Duodenal mucosa (tissue), 2 donors: ENCODE results near the gene FAM9A.
"Not testable (repeated sequence)": the region's sequence is repeated elsewhere in the genome, so short reads cannot be mapped to it uniquely, and the experiment has no call there.

Source experiments
- H3K27ac ChIP-seq: one replicate; pipeline ENCODE4 v1.7.0; 2013; ENCODE audit warnings: low read depth, low read length
- H3K27me3 ChIP-seq, 2 donors: one replicate each; pipeline ENCODE4 v1.7.0; 2013; ENCODE audit warnings: low read length in 2 of 2, control low read depth in 1 of 2; ENCODE audit not compliant: insufficient read depth in 2 of 2, control insufficient read depth in 1 of 2
- H3K36me3 ChIP-seq, 2 donors: one replicate each; pipeline ENCODE4 v1.7.0; 2013; ENCODE audit warnings: low read length in 2 of 2, control low read depth in 1 of 2; ENCODE audit not compliant: insufficient read depth in 2 of 2, control insufficient read depth in 1 of 2
- H3K4me1 ChIP-seq, 2 donors: one replicate each; pipeline ENCODE4 v1.7.0; 2013; ENCODE audit warnings: low read length in 2 of 2, control low read depth in 1 of 2; ENCODE audit not compliant: insufficient read depth in 2 of 2, control insufficient read depth in 1 of 2
- H3K4me3 ChIP-seq, 2 donors: one replicate each; pipeline ENCODE4 v1.7.0; 2013; ENCODE audit warnings: low read length in 2 of 2, low read depth in 1 of 2
- H3K9ac ChIP-seq, 2 donors: one replicate each; pipeline ENCODE4 v1.7.0; 2013; ENCODE audit warnings: low read length in 2 of 2, low read depth in 1 of 2
- H3K9me3 ChIP-seq, 2 donors: one replicate each; pipeline ENCODE4 v1.7.0; 2013; ENCODE audit warnings: low read length in 2 of 2, control low read depth in 1 of 2; ENCODE audit not compliant: control insufficient read depth in 1 of 2

The FAM9A gene

DNA sequence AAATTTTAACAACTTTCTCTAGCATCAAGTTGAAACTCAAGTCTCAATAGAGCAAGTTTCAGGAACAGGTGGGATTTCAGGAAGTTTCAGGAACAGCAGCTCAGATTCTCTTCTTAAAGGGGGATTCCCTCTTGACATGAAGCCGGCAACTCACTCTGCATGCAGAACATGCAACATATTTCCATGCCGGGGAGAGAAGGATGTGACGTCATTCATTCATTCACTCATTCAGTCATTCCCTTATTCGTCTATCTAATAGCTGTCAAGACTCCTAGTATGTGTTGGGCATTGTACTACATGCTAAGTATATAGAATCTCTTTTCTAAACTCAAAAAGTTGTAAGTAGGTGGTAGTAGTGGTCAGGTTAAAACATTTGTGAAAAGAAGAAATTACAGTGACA, 4.8 kb upstream of the FAM9A start:
- H3K27me3 ChIP-seq = no peaks in the 10 kb centered on the region
- no peak overlapping the region for H3K9ac ChIP-seq
- H3K27ac ChIP-seq = no peak overlapping the region
- H3K9me3 ChIP-seq = no peaks in the 10 kb centered on the region
- no peaks in the 10 kb centered on the region for H3K36me3 ChIP-seq
- H3K4me1 ChIP-seq = no peaks in the 10 kb centered on the region
- no peak overlapping the region for H3K4me3 ChIP-seq

DNA sequence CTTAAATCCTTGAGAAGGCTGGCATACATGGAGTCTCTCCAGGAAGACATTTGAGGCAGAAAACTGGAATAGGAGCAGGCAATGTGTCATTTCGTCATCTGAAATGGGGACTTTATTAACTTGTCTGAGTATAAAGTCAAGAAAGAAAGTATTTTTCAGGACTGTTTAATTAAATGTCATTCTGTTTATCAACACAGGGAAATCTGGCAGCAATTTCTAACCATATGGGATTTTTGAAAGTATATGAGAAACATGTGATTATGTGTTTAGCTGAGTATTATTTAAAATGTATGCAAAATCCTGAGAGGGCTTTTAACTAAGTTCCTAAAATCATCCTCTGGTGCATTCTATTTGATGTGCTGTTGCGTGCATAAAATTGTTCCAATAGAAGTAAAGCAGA, 3.9 kb upstream of the FAM9A start:
- H3K27ac ChIP-seq = no peak overlapping the region
- no peak overlapping the region for H3K4me3 ChIP-seq
- H3K36me3 ChIP-seq = no peaks in the 10 kb centered on the region
- H3K9me3 ChIP-seq = no peaks in the 10 kb centered on the region
- H3K27me3 ChIP-seq = no peaks in the 10 kb centered on the region
- no peaks in the 10 kb centered on the region for H3K4me1 ChIP-seq
- H3K9ac ChIP-seq = no peak overlapping the region

DNA sequence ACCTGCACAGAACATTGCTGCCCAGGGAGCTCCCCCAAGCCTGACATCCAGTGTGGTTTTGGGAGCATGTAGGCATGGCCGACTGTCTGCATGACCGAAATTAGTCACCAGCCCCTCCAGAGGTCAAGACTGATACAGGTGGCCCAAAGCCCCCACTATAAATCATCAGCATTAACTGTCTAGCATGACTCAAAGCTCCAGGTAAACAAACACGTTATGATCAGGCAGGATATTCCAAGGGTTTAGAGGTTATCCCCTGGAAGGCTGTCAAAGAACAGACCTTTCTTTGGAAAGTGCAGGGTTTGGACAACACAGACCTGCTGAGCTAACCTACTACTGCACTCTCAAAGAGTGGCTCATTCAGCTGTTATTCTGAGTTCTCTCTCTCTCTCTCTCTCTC, 2.1 kb upstream of the FAM9A start:
- no peak overlapping the region for H3K4me3 ChIP-seq
- no peaks in the 10 kb centered on the region for H3K9me3 ChIP-seq
- H3K4me1 ChIP-seq = no peaks in the 10 kb centered on the region
- H3K36me3 ChIP-seq = no peaks in the 10 kb centered on the region
- no peak overlapping the region for H3K27ac ChIP-seq
- no peak overlapping the region for H3K9ac ChIP-seq
- no peaks in the 10 kb centered on the region for H3K27me3 ChIP-seq

DNA sequence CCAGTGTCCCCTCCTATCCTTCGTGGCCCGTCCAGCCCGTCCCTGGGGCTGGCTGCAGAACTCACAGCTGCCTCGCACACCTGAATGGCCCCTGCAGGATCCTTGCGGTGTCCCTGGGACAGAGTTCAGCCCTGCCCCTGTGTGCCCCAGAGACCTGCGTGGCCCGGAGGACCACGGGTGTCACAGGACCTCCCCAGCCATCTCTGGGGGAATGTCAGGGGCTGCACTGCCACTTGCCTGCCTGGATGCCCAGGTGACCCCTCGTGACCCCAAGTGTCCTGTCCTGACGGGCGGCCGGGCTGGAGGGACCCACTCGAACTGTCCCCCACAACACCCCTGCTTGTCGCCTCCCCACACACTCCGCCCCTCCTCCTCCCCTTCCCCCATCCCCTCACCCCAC, 832 bp downstream of the FAM9A start:
- not testable (repeated sequence) for H3K27ac ChIP-seq, H3K9ac ChIP-seq, H3K9me3 ChIP-seq, H3K36me3 ChIP-seq, H3K27me3 ChIP-seq, H3K4me1 ChIP-seq, H3K4me3 ChIP-seq

DNA sequence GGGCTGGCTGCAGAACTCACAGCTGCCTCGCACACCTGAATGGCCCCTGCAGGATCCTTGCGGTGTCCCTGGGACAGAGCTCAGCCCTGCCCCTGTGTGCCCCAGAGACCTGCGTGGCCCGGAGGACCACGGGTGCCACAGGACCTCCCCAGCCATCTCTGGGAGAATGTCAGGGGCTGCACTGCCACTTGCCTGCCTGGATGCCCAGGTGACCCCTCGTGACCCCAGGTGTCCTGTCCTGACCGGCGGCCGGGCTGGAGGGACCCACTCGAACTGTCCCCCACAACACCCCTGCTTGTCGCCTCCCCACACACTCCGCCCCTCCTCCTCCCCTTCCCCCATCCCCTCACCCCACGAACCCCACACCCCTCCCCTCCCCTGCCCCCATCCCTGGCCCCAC, 1.9 kb downstream of the FAM9A start:
- H3K9ac ChIP-seq = not testable (repeated sequence)

DNA sequence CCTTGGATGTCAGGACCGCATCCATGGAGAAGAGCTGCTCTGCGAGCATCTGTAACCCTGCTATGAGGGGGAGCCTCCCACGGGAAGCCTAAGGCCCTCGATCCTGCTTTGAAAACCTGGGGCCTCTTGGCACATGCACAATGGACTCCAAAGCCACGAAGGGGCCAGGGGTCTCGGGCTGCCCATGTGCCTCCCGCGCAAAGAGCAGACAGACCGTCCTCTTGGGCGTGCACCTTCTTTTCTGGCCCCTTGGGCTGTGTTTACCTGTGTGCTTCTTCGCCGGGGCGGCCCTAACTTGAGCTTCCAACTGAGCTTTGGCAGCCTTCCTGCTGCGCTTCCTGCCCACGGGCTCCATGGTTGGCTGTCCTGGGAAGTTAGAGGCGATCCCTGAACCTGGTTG, 2.5 kb downstream of the FAM9A start:
- not testable (repeated sequence) for H3K9me3 ChIP-seq, H3K27ac ChIP-seq, H3K27me3 ChIP-seq, H3K4me3 ChIP-seq, H3K36me3 ChIP-seq, H3K4me1 ChIP-seq, H3K9ac ChIP-seq

More for the DNA sequence above, 1.9 kb downstream of the FAM9A start:
- H3K4me1 ChIP-seq, H3K36me3 ChIP-seq, H3K9me3 ChIP-seq, H3K4me3 ChIP-seq, H3K27ac ChIP-seq, H3K27me3 ChIP-seq: not testable (repeated sequence)

DNA sequence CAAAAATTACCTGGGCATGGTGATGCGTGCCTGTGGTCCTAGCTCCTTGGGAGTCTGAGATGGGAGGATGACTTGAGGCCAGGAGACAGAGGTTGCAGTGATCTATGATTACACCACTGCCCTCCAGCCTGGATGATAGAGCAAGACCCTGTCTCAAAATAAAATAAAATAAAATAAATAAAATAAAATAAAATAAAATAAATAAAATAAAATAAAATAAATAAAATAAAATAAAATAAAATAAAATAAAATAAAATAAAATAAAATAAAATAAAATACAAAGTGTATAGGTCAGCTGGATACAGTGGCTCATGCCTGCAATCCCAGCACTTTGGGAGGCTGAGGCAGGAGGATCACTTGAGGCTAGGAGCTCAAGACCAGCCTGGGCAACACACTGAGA, 14.1 kb downstream of the FAM9A start:
- H3K4me3 ChIP-seq = not testable (repeated sequence)

DNA sequence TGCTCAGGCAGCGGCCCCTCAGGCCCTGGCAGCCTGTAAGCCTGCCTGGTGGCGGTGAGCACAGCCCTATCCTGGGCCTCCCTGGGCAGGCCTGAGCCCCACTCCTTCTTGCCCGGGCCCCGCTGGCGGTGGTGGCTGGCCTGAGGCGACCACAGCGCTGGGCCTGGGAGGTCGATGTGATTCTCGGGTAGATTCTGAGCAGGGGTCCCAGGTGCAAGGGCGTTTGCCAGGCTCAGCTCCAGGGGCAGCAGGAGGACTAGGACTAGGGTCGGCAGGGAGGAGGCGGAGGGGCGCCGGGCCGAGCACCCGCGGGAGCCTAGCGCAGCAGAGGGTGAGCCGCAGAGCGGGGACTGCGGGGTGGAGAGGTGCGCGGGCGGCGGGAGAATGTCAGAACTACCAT, 17.0 kb downstream of the FAM9A start:
- H3K4me1 ChIP-seq = no peaks in the 10 kb centered on the region
- no peak overlapping the region for H3K9ac ChIP-seq
- no peak overlapping the region for H3K4me3 ChIP-seq
- H3K27ac ChIP-seq = no peak overlapping the region
- no peaks in the 10 kb centered on the region for H3K36me3 ChIP-seq
- H3K27me3 ChIP-seq = no peaks in the 10 kb centered on the region
- no peaks in the 10 kb centered on the region for H3K9me3 ChIP-seq

More for the DNA sequence above, 14.1 kb downstream of the FAM9A start:
- not testable (repeated sequence) for H3K9me3 ChIP-seq, H3K27ac ChIP-seq, H3K36me3 ChIP-seq, H3K9ac ChIP-seq, H3K27me3 ChIP-seq, H3K4me1 ChIP-seq

DNA sequence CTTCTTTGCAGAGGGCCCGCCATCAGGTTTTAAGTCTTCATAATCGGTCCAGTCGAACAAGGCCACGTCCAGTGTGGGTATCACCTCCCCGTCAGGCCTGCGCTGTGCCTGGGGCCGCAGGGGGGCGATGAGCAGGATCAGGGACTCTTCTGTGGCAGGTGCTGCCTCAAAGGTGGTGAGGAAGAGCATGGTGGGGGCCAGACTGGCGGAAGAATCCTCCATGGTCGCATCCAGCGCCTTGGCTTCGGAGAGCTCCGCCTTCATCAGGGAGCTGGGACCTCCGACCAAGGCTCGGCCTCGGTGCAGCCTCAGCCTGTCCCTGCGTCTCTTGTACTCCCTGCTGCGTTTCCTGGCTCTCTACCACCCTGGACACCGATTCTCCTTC, 17.5 kb downstream of the FAM9A start:
- no peak overlapping the region for H3K9ac ChIP-seq
- no peaks in the 10 kb centered on the region for H3K9me3 ChIP-seq
- no peaks in the 10 kb centered on the region for H3K4me1 ChIP-seq
- no peak overlapping the region for H3K4me3 ChIP-seq
- H3K27me3 ChIP-seq = no peaks in the 10 kb centered on the region
- H3K36me3 ChIP-seq = no peaks in the 10 kb centered on the region
- H3K27ac ChIP-seq = no peak overlapping the region

DNA sequence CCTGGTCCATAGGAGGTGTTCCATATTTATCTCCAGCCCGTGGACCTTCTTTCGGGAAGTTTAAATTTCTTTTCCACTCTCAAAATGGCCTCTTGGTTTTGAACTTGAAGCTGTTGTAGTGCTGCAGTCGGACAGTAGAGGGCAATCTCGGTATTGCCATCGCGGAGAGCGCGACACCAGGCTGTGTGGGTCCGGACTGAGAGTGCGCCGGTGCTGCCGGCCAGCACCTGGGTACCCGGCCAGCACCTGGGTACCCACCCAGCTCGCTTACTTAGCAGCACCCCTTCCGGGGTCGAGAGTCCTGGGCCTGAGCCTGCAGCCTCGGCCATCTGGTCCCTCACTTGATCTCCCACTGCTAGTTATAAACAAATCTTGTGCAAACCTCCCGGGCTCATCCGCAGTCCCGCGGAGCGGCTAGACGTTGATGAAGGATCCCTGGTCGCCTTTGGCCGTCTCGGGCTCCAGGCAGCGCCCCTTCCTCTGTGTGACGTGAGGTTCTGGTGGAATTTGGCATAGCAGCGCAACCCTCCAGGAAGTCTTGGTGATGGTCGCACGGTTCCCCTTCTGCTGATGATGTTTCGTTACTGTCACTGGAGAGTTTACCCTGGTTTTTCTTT, 18.0 kb downstream of the FAM9A start:
- no peaks in the 10 kb centered on the region for H3K36me3 ChIP-seq
- H3K9me3 ChIP-seq = no peaks in the 10 kb centered on the region
- no peaks in the 10 kb centered on the region for H3K27me3 ChIP-seq
- no peak overlapping the region for H3K4me3 ChIP-seq
- H3K4me1 ChIP-seq = no peaks in the 10 kb centered on the region
- H3K27ac ChIP-seq = no peak overlapping the region
- H3K9ac ChIP-seq = no peak overlapping the region

DNA sequence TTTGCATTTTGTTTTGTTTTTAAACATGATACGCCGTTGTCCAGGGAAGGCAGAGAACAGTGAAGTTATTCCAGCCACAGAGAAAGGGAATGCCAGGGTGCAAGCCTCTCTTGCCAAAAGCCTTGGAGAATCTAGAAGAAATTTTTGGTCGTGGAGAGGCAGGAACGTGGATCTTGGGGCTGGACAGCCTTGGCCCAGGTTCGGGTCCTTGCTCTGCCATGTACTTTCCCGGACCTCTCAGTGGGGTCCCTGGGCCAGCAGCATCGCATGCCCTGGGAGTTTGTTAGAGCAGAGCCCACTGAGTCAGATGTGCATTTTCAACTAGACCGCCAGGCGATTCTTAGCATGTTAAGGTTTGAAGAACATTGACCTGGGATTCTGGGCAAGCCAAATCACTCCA, 18.6 kb downstream of the FAM9A start:
- Histone ChIP-seq H3K9me3 (no peaks in the 10 kb centered on the region), H3K9ac (no peak overlapping the region), H3K27ac (no peak overlapping the region), H3K4me3 (no peak overlapping the region), H3K36me3 (no peaks in the 10 kb centered on the region), H3K27me3 (no peaks in the 10 kb centered on the region), H3K4me1 (no peaks in the 10 kb centered on the region)
